Measurements from ENCODE around the gene CD58. TPM values are rescaled to one million over a fixed set of nuclear protein-coding genes. Genes with fewer than 3 reads are reported as not detected.

The CD58 gene
- polyA plus RNA-seq, 1 of the 3 experiments (the other 2 are of a cell fraction), result 18.1 TPM

- no peak overlapping the region for H2AFZ ChIP-seq (ENCODE audit: low read depth)
- no peaks in the 10 kb centered on the region for H4K20me1 ChIP-seq (ENCODE audit: insufficient read depth)
- H3F3A ChIP-seq (replicated peaks; ENCODE audit: insufficient read depth), result peaks cover 5% of the 10 kb centered on the region
- no peaks in the 10 kb centered on the region for H3K27me3 ChIP-seq (ENCODE audit: insufficient read depth)
- no peak for TF ChIP-seq USF1 (IDR thresholded peaks at IDR 0.05; ENCODE audit: borderline replicate concordance, low read depth)
- no peak for TF ChIP-seq EZH2phosphoT487 (IDR thresholded peaks at IDR 0.05; ENCODE audit: borderline replicate concordance, low read depth)
- TF ChIP-seq RAD21 (IDR thresholded peaks at IDR 0.05; ENCODE audit: low read length), result no peak
- no peak for TF ChIP-seq MXI1 (IDR thresholded peaks at IDR 0.05; ENCODE audit: low read depth, low read length)
- no peak for TF ChIP-seq FOXM1 (IDR thresholded peaks at IDR 0.05; ENCODE audit: low read depth)
- no peak for TF ChIP-seq ZBTB33 (IDR thresholded peaks at IDR 0.05; ENCODE audit: borderline replicate concordance, low read depth)
- no peak for TF ChIP-seq RXRA (IDR thresholded peaks at IDR 0.05; ENCODE audit: borderline replicate concordance, low read depth)
- no peak for TF ChIP-seq MAX (IDR thresholded peaks at IDR 0.05; ENCODE audit: low read depth)
- no peak for TF ChIP-seq SIN3A (IDR thresholded peaks at IDR 0.05; ENCODE audit: borderline replicate concordance, low read depth, low read length)
- no peak for TF ChIP-seq TEAD4 (IDR thresholded peaks at IDR 0.05; ENCODE audit: borderline replicate concordance, insufficient read depth)
- no peak for TF ChIP-seq USF2 (IDR thresholded peaks at IDR 0.05; ENCODE audit: borderline replicate concordance, low read depth, low read length)
- TF ChIP-seq REST (IDR thresholded peaks at IDR 0.05; ENCODE audit: low read depth, low read length), result no peak
- TF ChIP-seq SMC3 (IDR thresholded peaks at IDR 0.05; ENCODE audit: low read depth, low read length), result no peak
- no peak for TF ChIP-seq NRF1 (IDR thresholded peaks at IDR 0.05; ENCODE audit: low read depth, low read length)
- TF ChIP-seq FOXJ3 (CRISPR knock-in tag; IDR thresholded peaks at IDR 0.05), result no peak
- TF ChIP-seq CHD2 (IDR thresholded peaks at IDR 0.05; ENCODE audit: low read length, partially characterized antibody), result no peak
- TF ChIP-seq IRF3 (IDR thresholded peaks at IDR 0.05; ENCODE audit: low read depth, low read length), result no peak
- DNase-seq, result no peak
- ChIA-PET POLR2A (no interaction called here), CTCF (interaction anchor here (0.9 to 4.1 kb wide), 7 partner anchors 14 to 482 kb away, joined by 3 to 33 read pairs (median 3); no protein-coding TSS in a partner anchor)
- H3K27ac ChIP-seq (ENCODE audit: low read depth in 2 of 2, low read length in 1 of 2), result no peak overlapping the region
- 91% methylated on average over 2 of the region's 2 CpGs for WGBS (ENCODE audit: low lambda C conversion rate)
- H3K36me3 ChIP-seq (replicated peaks in 1 of 2; ENCODE audit: control insufficient read depth in 1 of 2, insufficient read depth in 2 of 2, low read length in 1 of 2), result no peaks in the 10 kb centered on the region
- H3K79me2 ChIP-seq (ENCODE audit: insufficient read depth), result peaks cover 30% of the 10 kb centered on the region
- no peaks in the 10 kb centered on the region for H3K9me3 ChIP-seq
- H3K4me3 ChIP-seq (ENCODE audit: low read depth in 2 of 2, low read length in 1 of 2), result no peak overlapping the region
- no peak overlapping the region for H3K4me2 ChIP-seq
- H3K9ac ChIP-seq, result no peak overlapping the region
- no peaks in the 10 kb centered on the region for H3K9me2 ChIP-seq
- H3K4me1 ChIP-seq (ENCODE audit: control insufficient read depth in 1 of 2, insufficient read depth in 2 of 2, low read depth in 1 of 2, low read length in 1 of 2), result peaks cover 3 to 22% of the 10 kb centered on the region in 2 experiments; a peak in 2 of 4 replicates
Measured at GRCh38 chr1:116572099-116572498, 1.3 kb upstream of the CD58 start.
